ENCODE measurements around the gene SUGP1.

DNA sequence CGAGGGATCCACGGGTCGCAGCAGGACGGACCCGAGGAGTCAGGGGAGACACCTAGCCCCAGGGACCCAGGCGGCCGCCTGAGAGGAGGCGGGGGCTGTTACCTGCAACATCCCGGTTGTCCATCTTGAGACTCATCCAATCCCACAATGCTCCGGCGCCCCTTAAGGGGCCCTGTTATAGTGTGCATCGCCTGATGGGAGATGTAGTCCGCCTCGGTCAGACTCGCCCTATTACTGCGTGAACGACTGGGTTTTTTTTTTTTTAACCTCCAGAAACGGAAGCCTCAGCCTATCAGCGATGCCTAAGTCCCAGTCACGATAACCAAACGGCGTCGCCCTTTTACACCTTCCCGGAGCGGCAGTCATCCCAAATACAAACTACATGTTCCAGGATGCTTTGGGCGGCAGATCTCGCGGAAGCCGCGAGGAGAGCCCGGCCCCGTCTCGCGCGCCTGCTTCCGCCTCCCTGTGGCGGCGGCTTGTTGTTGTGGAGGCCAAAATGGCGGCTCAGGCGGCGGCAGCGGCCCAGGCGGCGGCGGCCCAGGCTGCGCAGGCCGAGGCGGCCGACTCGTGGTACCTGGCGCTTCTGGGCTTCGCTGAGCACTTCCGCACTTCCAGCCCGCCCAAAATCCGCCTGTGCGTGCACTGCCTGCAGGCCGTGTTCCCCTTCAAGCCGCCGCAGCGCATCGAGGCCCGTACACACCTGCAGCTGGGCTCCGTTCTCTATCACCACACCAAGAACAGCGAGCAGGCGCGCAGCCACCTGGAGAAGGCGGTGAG is at the start of gene SUGP1, which contains the start of gene MAU2:
- peak; percentile 28 to 75 for TF ChIP-seq POLR2A (IDR thresholded peaks at IDR 0.05)
- TF ChIP-seq, protein P1, sequence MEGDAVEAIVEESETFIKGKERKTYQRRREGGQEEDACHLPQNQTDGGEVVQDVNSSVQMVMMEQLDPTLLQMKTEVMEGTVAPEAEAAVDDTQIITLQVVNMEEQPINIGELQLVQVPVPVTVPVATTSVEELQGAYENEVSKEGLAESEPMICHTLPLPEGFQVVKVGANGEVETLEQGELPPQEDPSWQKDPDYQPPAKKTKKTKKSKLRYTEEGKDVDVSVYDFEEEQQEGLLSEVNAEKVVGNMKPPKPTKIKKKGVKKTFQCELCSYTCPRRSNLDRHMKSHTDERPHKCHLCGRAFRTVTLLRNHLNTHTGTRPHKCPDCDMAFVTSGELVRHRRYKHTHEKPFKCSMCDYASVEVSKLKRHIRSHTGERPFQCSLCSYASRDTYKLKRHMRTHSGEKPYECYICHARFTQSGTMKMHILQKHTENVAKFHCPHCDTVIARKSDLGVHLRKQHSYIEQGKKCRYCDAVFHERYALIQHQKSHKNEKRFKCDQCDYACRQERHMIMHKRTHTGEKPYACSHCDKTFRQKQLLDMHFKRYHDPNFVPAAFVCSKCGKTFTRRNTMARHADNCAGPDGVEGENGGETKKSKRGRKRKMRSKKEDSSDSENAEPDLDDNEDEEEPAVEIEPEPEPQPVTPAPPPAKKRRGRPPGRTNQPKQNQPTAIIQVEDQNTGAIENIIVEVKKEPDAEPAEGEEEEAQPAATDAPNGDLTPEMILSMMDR (IDR thresholded peaks at IDR 0.05 in 4 of 5, conservative IDR thresholded peaks at IDR 0.05 in 1 of 5), result peak in 4 of 5 experiments; percentile 43 to 62 (median 48)
